Neural cell (in vitro differentiated cells): Measurements from ENCODE around the gene EXOC4. TPM values are rescaled to one million over a fixed set of nuclear protein-coding genes. Genes with fewer than 3 reads are reported as not detected.

Experiments used
- H2AFZ ChIP-seq: fragments of 200-600, 300-800 bp; sonication (generic), shearing (Covaris generic); 2 replicates; pipeline ENCODE4 v1.6.0; 2014; ENCODE audit warnings: low read depth, mild to moderate bottlenecking, antibody characterized with exemption, low read length, moderate library complexity
- H3F3A ChIP-seq: fragments of 200-600 bp; shearing (Covaris generic); 2 replicates; pipeline ENCODE4 v1.6.1; 2016; ENCODE audit warnings: mild to moderate bottlenecking, moderate library complexity, mixed read lengths, antibody characterized with exemption, low read length; ENCODE audit not compliant: insufficient read depth, poor library complexity, severe bottlenecking
- H3K27ac ChIP-seq: fragments of 200-600, 300-800 bp; sonication (generic), shearing (Covaris generic); 2 replicates; pipeline ENCODE4 v1.5.1; 2014; ENCODE audit warnings: mild to moderate bottlenecking, low read length, moderate library complexity
- H3K27me3 ChIP-seq: fragments of 300-800, 200-600 bp; sonication (generic), shearing (Covaris generic); 2 replicates; pipeline ENCODE4 v1.6.0; 2014; ENCODE audit warnings: mild to moderate bottlenecking, low read depth, low read length, moderate library complexity; ENCODE audit not compliant: insufficient read depth
- H3K36me3 ChIP-seq: fragments of 300-800, 200-600 bp; sonication (generic), shearing (Covaris generic); 2 replicates; pipeline ENCODE4 v1.5.1; 2014; ENCODE audit warnings: mild to moderate bottlenecking, antibody characterized with exemption, low read length, moderate library complexity; ENCODE audit not compliant: insufficient read depth
- H3K4me2 ChIP-seq: fragments of 300-800, 200-600 bp; sonication (generic), shearing (Covaris generic); 2 replicates; pipeline ENCODE4 v1.6.0; 2014; ENCODE audit warnings: mild to moderate bottlenecking, low read length
- H3K4me3 ChIP-seq: fragments of 300-800, 200-600 bp; sonication (generic), shearing (Covaris generic); 2 replicates; pipeline ENCODE4 v1.5.1; 2014; ENCODE audit warnings: mild to moderate bottlenecking, low read length, moderate library complexity
- H3K79me2 ChIP-seq: fragments of 200-600 bp; shearing (Covaris generic); replicated peaks from 2 replicates; pipeline ENCODE4 v1.6.0; 2014; ENCODE audit warnings: mild to moderate bottlenecking, low read length, moderate library complexity; ENCODE audit not compliant: insufficient read depth
- H3K9ac ChIP-seq: fragments of 300-800, 200-600 bp; sonication (generic), shearing (Covaris generic); 2 replicates; pipeline ENCODE4 v1.6.1; 2016; ENCODE audit warnings: mild to moderate bottlenecking, low read length, mixed read lengths
- H3K9me2 ChIP-seq: fragments of 200-600 bp; shearing (Covaris generic); 2 replicates; pipeline ENCODE4 v1.6.1; 2016; ENCODE audit warnings: mild to moderate bottlenecking, low read length, mixed read lengths; ENCODE audit not compliant: insufficient read depth
- H3K9me3 ChIP-seq: fragments of 200-600, 300-800 bp; sonication (generic), shearing (Covaris generic); 2 replicates; pipeline ENCODE4 v1.6.1; 2016; ENCODE audit warnings: mild to moderate bottlenecking, mixed run types, low read length, moderate library complexity, mixed read lengths
- H4K20me1 ChIP-seq: fragments of 200-600 bp; shearing (Covaris generic); 2 replicates; pipeline ENCODE4 v1.6.1; 2016; ENCODE audit warnings: mild to moderate bottlenecking, mixed run types; ENCODE audit not compliant: insufficient read depth
- EP300 ChIP-seq: fragments of 450-650 bp; conservative IDR thresholded peaks from 2 replicates; pipeline ENCODE4 v1.6.1; 2014; ENCODE audit warnings: antibody characterized with exemption, mild to moderate bottlenecking, moderate library complexity; ENCODE audit not compliant: poor library complexity, severe bottlenecking
- EZH2 ChIP-seq: fragments of 200-600, 300-800 bp; shearing (Covaris generic), sonication (generic); IDR thresholded peaks from 2 replicates; pipeline ENCODE4 v1.6.1; 2014; ENCODE audit warnings: antibody characterized with exemption, low read length, borderline replicate concordance, mild to moderate bottlenecking; ENCODE audit not compliant: insufficient read depth, poor library complexity, severe bottlenecking
- MXI1 ChIP-seq: fragments of 450-650 bp; conservative IDR thresholded peaks from 2 replicates; pipeline ENCODE4 v1.6.1; 2014; ENCODE audit warnings: antibody characterized with exemption, mild to moderate bottlenecking; ENCODE audit not compliant: poor library complexity, severe bottlenecking
- POLR2AphosphoS5 ChIP-seq: IDR thresholded peaks from 2 replicates; pipeline ENCODE4 v1.6.1; 2012
- RAD21 ChIP-seq: fragments of 450-650 bp; conservative IDR thresholded peaks from 2 replicates; pipeline ENCODE4 v1.6.1; 2014; ENCODE audit warnings: antibody characterized with exemption, mild to moderate bottlenecking, moderate library complexity
- SMC3 ChIP-seq: fragments of 450-650 bp; conservative IDR thresholded peaks from 2 replicates; pipeline ENCODE4 v1.6.1; 2014; ENCODE audit warnings: antibody characterized with exemption, mild to moderate bottlenecking, moderate library complexity; ENCODE audit not compliant: poor library complexity
- TAF1 ChIP-seq: IDR thresholded peaks from 2 replicates; pipeline ENCODE4 v1.6.1; 2012; ENCODE audit warnings: low read depth
- polyA plus RNA-seq: library from polyadenylated mRNA; depleted of rRNA; stranded (reverse); fragments of >200 nt; gene quantifications from 2 replicates; pipeline ENCODE4 v1.2.3, GENCODE V29; 2014
- TF ChIP-seq, protein P1 (sequence below): IDR thresholded peaks from 2 replicates; pipeline ENCODE4 v1.6.1; 2012; ENCODE audit warnings: borderline replicate concordance
- TF ChIP-seq, protein P2 (sequence below): fragments of 450-650 bp; IDR thresholded peaks from 2 replicates; pipeline ENCODE4 v1.5.1; 2014; ENCODE audit warnings: antibody characterized with exemption, mild to moderate bottlenecking, moderate library complexity; ENCODE audit not compliant: poor library complexity, severe bottlenecking

EXOC4 gene
- polyA plus RNA-seq, 1 donor from 2014 or later = 36.5 TPM

DNA sequence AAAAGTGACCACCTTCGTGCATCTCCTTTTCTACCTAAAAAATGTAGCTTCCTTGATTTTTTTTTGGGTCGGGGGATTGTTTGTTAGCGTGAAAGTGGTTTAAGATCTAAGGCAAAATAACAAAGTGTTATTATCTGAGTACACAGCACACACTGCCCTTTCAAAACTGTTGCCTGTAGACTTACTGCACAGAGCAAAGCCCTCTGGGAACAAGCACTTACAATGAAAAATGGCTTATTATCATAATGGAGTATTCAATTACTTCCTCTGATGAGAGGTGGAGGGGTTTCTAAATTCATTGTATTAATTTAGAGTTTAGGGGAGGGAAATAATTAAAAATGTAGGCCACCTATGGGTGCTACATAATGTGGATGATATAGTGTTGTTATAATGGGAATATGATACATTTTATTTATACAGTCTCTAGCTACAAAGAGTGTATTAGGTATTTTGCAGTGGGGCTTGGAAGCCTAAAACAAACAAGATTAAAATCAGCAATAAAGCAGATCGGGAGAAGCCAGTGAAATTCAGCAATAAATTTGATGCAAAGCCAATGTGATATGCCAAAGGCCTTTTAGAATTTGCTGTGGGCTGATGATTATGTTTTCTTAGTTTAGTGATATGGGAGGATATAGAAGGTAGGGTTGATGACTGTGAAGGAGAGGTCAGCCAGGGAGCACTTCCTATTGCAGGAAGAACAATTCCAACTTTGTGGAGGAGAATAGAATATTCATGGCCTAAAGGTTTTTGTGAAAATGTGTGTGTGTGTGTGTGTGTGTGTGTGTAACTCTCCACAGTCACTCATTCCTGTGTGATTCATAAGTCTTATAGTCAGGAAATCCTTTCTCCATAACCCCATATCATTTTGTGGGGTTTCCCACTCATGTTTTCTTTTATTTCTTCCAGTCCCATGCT, 17.7 kb upstream of the EXOC4 start:
- Histone ChIP-seq H3K27me3 (no peaks in the 10 kb centered on the region), H4K20me1 (no peaks in the 10 kb centered on the region), H3K27ac (no peak overlapping the region), H3K9me3 (no peaks in the 10 kb centered on the region), H3K4me2 (no peak overlapping the region), H2AFZ (no peak overlapping the region), H3K9ac (no peak overlapping the region), H3K36me3 (no peaks in the 10 kb centered on the region), H3F3A (no peaks in the 10 kb centered on the region), H3K9me2 (no peaks in the 10 kb centered on the region), H3K4me3 (no peak overlapping the region), H3K79me2 (no peaks in the 10 kb centered on the region)
- TF ChIP-seq, protein P1, sequence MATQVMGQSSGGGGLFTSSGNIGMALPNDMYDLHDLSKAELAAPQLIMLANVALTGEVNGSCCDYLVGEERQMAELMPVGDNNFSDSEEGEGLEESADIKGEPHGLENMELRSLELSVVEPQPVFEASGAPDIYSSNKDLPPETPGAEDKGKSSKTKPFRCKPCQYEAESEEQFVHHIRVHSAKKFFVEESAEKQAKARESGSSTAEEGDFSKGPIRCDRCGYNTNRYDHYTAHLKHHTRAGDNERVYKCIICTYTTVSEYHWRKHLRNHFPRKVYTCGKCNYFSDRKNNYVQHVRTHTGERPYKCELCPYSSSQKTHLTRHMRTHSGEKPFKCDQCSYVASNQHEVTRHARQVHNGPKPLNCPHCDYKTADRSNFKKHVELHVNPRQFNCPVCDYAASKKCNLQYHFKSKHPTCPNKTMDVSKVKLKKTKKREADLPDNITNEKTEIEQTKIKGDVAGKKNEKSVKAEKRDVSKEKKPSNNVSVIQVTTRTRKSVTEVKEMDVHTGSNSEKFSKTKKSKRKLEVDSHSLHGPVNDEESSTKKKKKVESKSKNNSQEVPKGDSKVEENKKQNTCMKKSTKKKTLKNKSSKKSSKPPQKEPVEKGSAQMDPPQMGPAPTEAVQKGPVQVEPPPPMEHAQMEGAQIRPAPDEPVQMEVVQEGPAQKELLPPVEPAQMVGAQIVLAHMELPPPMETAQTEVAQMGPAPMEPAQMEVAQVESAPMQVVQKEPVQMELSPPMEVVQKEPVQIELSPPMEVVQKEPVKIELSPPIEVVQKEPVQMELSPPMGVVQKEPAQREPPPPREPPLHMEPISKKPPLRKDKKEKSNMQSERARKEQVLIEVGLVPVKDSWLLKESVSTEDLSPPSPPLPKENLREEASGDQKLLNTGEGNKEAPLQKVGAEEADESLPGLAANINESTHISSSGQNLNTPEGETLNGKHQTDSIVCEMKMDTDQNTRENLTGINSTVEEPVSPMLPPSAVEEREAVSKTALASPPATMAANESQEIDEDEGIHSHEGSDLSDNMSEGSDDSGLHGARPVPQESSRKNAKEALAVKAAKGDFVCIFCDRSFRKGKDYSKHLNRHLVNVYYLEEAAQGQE = no peak
- TF ChIP-seq EP300 = no peak
- no peak for TF ChIP-seq EZH2
- TF ChIP-seq TAF1 = no peak
- no peak for TF ChIP-seq SMC3
- no peak for TF ChIP-seq POLR2AphosphoS5
- TF ChIP-seq, protein P2, sequence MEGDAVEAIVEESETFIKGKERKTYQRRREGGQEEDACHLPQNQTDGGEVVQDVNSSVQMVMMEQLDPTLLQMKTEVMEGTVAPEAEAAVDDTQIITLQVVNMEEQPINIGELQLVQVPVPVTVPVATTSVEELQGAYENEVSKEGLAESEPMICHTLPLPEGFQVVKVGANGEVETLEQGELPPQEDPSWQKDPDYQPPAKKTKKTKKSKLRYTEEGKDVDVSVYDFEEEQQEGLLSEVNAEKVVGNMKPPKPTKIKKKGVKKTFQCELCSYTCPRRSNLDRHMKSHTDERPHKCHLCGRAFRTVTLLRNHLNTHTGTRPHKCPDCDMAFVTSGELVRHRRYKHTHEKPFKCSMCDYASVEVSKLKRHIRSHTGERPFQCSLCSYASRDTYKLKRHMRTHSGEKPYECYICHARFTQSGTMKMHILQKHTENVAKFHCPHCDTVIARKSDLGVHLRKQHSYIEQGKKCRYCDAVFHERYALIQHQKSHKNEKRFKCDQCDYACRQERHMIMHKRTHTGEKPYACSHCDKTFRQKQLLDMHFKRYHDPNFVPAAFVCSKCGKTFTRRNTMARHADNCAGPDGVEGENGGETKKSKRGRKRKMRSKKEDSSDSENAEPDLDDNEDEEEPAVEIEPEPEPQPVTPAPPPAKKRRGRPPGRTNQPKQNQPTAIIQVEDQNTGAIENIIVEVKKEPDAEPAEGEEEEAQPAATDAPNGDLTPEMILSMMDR = no peak
- no peak for TF ChIP-seq RAD21
- TF ChIP-seq MXI1 = no peak

DNA sequence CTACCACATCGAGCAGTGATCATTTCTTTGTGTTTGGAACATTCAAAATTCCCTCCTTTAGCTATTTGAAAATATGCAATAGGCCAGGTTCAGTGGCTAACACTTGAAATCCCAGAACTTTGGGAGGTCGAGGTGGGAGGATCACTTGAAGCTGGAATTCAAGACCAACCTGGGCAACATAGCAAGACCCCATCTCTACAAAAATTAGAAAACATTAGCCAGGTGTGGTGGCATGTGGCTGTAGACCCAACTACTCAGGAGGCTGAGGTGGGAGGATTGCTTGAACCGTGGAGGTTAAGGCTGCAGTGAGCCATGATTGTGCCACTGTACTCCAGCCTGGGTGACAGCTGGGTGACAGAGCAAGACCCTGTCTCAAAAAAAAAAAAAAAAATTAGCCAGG, 15.3 kb upstream of the EXOC4 start:
- Histone ChIP-seq H3K9me3 (no peaks in the 10 kb centered on the region), H3K79me2 (no peaks in the 10 kb centered on the region), H3F3A (no peaks in the 10 kb centered on the region), H3K4me3 (no peak overlapping the region), H3K27me3 (no peaks in the 10 kb centered on the region), H3K9me2 (no peaks in the 10 kb centered on the region), H3K9ac (no peak overlapping the region), H4K20me1 (no peaks in the 10 kb centered on the region), H3K27ac (no peak overlapping the region), H3K4me2 (no peak overlapping the region), H2AFZ (no peak overlapping the region), H3K36me3 (no peaks in the 10 kb centered on the region)
- no peak for TF ChIP-seq SMC3
- TF ChIP-seq EZH2 = no peak
- TF ChIP-seq, protein P2 = no peak
